HEK293T (cell line): ENCODE data around the gene LIN37.

Experiments used
- LEF1 ChIP-seq: fragments of 450-650 bp; IDR thresholded peaks from 2 replicates; pipeline ENCODE4 v1.6.1; 2017; ENCODE audit warnings: mild to moderate bottlenecking, borderline replicate concordance
- SP1 ChIP-seq: fragments of 450-650 bp; IDR thresholded peaks from 2 replicates; pipeline ENCODE4 v1.6.1; 2017
- TARDBP ChIP-seq: fragments of 450-650 bp; IDR thresholded peaks from 2 replicates; pipeline ENCODE4 v1.6.1; 2016

GRCh38 chr19:35789978-35790944 lies 41.9 kb downstream of the LIN37 start:
- no peak for TF ChIP-seq LEF1
- no peak for TF ChIP-seq SP1
- TF ChIP-seq TARDBP, result no peak
